PC-3 (cell line): ENCODE results near the gene SCNN1B. TPM values are rescaled to one million over a fixed set of nuclear protein-coding genes. Genes with fewer than 3 reads are reported as not detected.

Source experiments
- ATAC-seq: fragments of 200-7000 bp; cut with Tn5 transposase; 2 replicates; pipeline ENCODE4 v1.9.1; 2020; ENCODE audit warnings: mild to moderate bottlenecking, moderate library complexity
- BruUV-seq: library from RNA; stranded (reverse); fragments of 400-500 nt; replicated peaks from 2 replicates; lab custom pipeline; 2021; lab: Mats Ljungman, UMichigan
- CTCF ChIA-PET: fragments of 300-600 bp; sonication (Branson Sonifier 250); formaldehyde crosslinking; loops from one replicate; lab custom pipeline; 2022; ENCODE audit warnings: antibody characterized with exemption; lab: Charles Lee
- POLR2A ChIA-PET: fragments of 300-600 bp; sonication (Branson Sonifier 250); formaldehyde crosslinking; loops from one replicate; lab custom pipeline; 2022; ENCODE audit warnings: antibody characterized with exemption; ENCODE audit not compliant: unreplicated experiment; lab: Charles Lee
- DNase-seq: peaks from one replicate; pipeline ENCODE4 v3.0.0-alpha.2; 2015
- H2AFZ ChIP-seq: fragments of 300-600 bp; sonication (generic); 2 replicates; pipeline ENCODE4 v1.6.0; 2016; ENCODE audit warnings: antibody characterized with exemption, low read length
- H3F3A ChIP-seq: fragments of 300-600 bp; sonication (generic); one replicate; pipeline ENCODE4 v1.6.0; 2017; ENCODE audit warnings: antibody characterized with exemption, low read length, control low read depth, mild to moderate bottlenecking; ENCODE audit not compliant: unreplicated experiment
- H3K27ac ChIP-seq: fragments of 300-600 bp; sonication (generic); 2 replicates; pipeline ENCODE4 v1.5.1; 2016; ENCODE audit warnings: mild to moderate bottlenecking, low read length
- H3K27me3 ChIP-seq: fragments of 300-600 bp; sonication (generic); 2 replicates; pipeline ENCODE4 v1.6.1; 2016; ENCODE audit warnings: low read length, mixed read lengths
- H3K36me3 ChIP-seq: fragments of 300-600 bp; sonication (generic); 2 replicates; pipeline ENCODE4 v1.6.1; 2016; ENCODE audit warnings: low read depth, mixed run types, low read length, mixed read lengths
- H3K4me1 ChIP-seq: fragments of 300-600 bp; sonication (generic); 2 replicates; pipeline ENCODE4 v1.5.1; 2016; ENCODE audit warnings: low read length; ENCODE audit not compliant: insufficient read depth
- H3K4me2 ChIP-seq: fragments of 300-600 bp; sonication (generic); 2 replicates; pipeline ENCODE4 v1.6.0; 2016; ENCODE audit warnings: low read length
- H3K4me3 ChIP-seq: fragments of 300-600 bp; sonication (generic); 2 replicates; pipeline ENCODE4 v1.5.1; 2016; ENCODE audit warnings: mild to moderate bottlenecking, low read length, mixed read lengths
- H3K79me2 ChIP-seq: fragments of 300-600 bp; sonication (generic); 2 replicates; pipeline ENCODE4 v1.6.1; 2017; ENCODE audit warnings: low read length, mixed read lengths
- H3K9ac ChIP-seq: fragments of 300-600 bp; sonication (generic); 2 replicates; pipeline ENCODE4 v1.6.0; 2016; ENCODE audit warnings: mild to moderate bottlenecking, low read length
- H3K9me2 ChIP-seq: fragments of 300-600 bp; sonication (generic); replicated peaks from 2 replicates; pipeline ENCODE4 v1.6.1; 2016; ENCODE audit warnings: mixed run types, low read length, mixed read lengths
- H3K9me3 ChIP-seq: fragments of 300-600 bp; sonication (generic); 2 replicates; pipeline ENCODE4 v1.6.1; 2016; ENCODE audit warnings: low read length, mixed read lengths
- H4K20me1 ChIP-seq: fragments of 300-600 bp; sonication (generic); 2 replicates; pipeline ENCODE4 v1.6.1; 2016; ENCODE audit warnings: low read length, mixed read lengths
- CTCF ChIP-seq: fragments of 300-600 bp; sonication (generic); conservative IDR thresholded peaks from 2 replicates; pipeline ENCODE4 v1.5.1; 2017; ENCODE audit warnings: antibody characterized with exemption, low read depth, mild to moderate bottlenecking, low read length
- EZH2 ChIP-seq: fragments of 300-600 bp; sonication (generic); IDR thresholded peaks from one replicate; pipeline ENCODE4 v1.6.1; 2017; ENCODE audit warnings: antibody characterized with exemption, mild to moderate bottlenecking, low read length; ENCODE audit not compliant: unreplicated experiment
- EZH2phosphoT487 ChIP-seq: fragments of 300-600 bp; sonication (generic); IDR thresholded peaks from 2 replicates; pipeline ENCODE4 v1.6.1; 2018; ENCODE audit warnings: mild to moderate bottlenecking, antibody characterized with exemption, low read length, borderline replicate concordance
- intact Hi-C: fragments of 100-400 bp; cut with micrococcal nuclease; formaldehyde crosslinking; loops from 2 replicates; pipeline ENCODE4 v1.9.0; 2023
- total RNA-seq: library from RNA; depleted of rRNA; stranded (reverse); fragments of >200 nt; gene quantifications from 2 replicates; pipeline ENCODE4 v1.2.3, GENCODE V29; 2014

SCNN1B gene
- total RNA-seq, 1 experiment from 2014 or later = 4.1 TPM

GRCh38 chr16:23356941-23357340 is 54.8 kb downstream of the SCNN1B start:
- no peak overlapping the region for H3K4me3 ChIP-seq
- no peaks in the 10 kb centered on the region for H3K9me3 ChIP-seq
- no peaks in the 10 kb centered on the region for H3F3A ChIP-seq
- ATAC-seq (no peak), DNase-seq (no peak)
- H3K79me2 ChIP-seq = no peaks in the 10 kb centered on the region
- POLR2A ChIA-PET = no interaction called here
- H3K9ac ChIP-seq = no peak overlapping the region
- BruUV-seq = no TSS peak
- TF ChIP-seq EZH2 (no peak), CTCF (no peak), EZH2phosphoT487 (no peak)
- no peaks in the 10 kb centered on the region for H3K4me1 ChIP-seq
- H3K4me2 ChIP-seq = no peak overlapping the region
- no peaks in the 10 kb centered on the region for H3K27me3 ChIP-seq
- intact Hi-C loops = no loop called here
- H3K9me2 ChIP-seq = no peaks in the 10 kb centered on the region
- no peak overlapping the region for H2AFZ ChIP-seq
- CTCF ChIA-PET = no interaction called here
- H3K36me3 ChIP-seq = no peaks in the 10 kb centered on the region
- H3K27ac ChIP-seq = no peak overlapping the region
- no peaks in the 10 kb centered on the region for H4K20me1 ChIP-seq

DNA sequence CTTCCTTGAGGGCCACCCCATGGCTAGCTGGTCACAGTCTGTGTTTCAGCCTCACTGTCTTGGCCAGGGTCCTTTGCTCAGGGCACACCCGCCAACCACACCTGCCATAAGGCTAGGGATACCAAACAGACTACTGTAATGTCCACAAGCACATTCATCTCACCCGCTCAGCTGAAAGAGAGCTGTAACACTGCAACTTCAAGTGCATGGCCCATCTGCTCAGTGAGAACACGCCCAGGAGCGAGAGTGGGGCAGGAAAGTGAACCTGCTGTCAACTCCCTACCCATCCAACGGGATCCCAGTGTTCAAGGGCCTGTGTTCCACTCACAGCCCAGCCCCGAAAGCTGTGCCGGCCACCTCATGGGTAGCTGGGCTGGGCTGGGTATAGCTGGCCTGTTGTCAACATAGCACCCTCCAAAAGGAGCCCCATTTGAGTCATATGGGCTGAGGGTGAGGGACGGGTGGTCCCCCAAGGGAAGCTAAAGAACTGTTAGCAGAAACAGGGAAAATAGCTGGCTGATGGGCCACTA is 55.7 kb downstream of the SCNN1B start:
- DNase-seq (no peak), ATAC-seq (no peak)
- no peaks in the 10 kb centered on the region for H3K9me2 ChIP-seq
- H3F3A ChIP-seq = no peaks in the 10 kb centered on the region
- no TSS peak for BruUV-seq
- no peaks in the 10 kb centered on the region for H3K36me3 ChIP-seq
- no peak overlapping the region for H3K27ac ChIP-seq
- no peak for TF ChIP-seq EZH2phosphoT487
- no peak for TF ChIP-seq CTCF
- TF ChIP-seq EZH2 = no peak
- no peaks in the 10 kb centered on the region for H3K79me2 ChIP-seq
- H3K4me3 ChIP-seq = no peak overlapping the region
- no peaks in the 10 kb centered on the region for H3K27me3 ChIP-seq
- intact Hi-C loops = no loop called here
- peaks cover 2% of the 10 kb centered on the region; the same call in 1 of the 2 replicates for H3K4me1 ChIP-seq
- no peak overlapping the region for H3K4me2 ChIP-seq
- H3K9me3 ChIP-seq = no peaks in the 10 kb centered on the region
- H2AFZ ChIP-seq = no peak overlapping the region
- CTCF ChIA-PET = no interaction called here
- no peak overlapping the region for H3K9ac ChIP-seq
- POLR2A ChIA-PET = no interaction called here
- no peaks in the 10 kb centered on the region for H4K20me1 ChIP-seq

- TF ChIP-seq CTCF (no peak), EZH2 (no peak), EZH2phosphoT487 (no peak)
- ChIA-PET CTCF (interaction anchor here (0.6 kb wide), 1 partner anchor 130 kb away, joined by 3 read pairs; no protein-coding TSS in a partner anchor), POLR2A (no interaction called here)
- H3K4me2 ChIP-seq = no peak overlapping the region
- no peak for DNase-seq
- intact Hi-C loops = no loop called here
- H2AFZ ChIP-seq = no peak overlapping the region
- H3K9ac ChIP-seq = no peak overlapping the region
- H4K20me1 ChIP-seq = no peaks in the 10 kb centered on the region
- peaks cover 3% of the 10 kb centered on the region; the same call in 1 of the 2 replicates for H3K4me1 ChIP-seq
- H3K27ac ChIP-seq = no peak overlapping the region
- no peaks in the 10 kb centered on the region for H3K9me3 ChIP-seq
- no TSS peak for BruUV-seq
- H3K4me3 ChIP-seq = no peak overlapping the region
- ATAC-seq = no peak
- H3K27me3 ChIP-seq = no peaks in the 10 kb centered on the region
- no peaks in the 10 kb centered on the region for H3K79me2 ChIP-seq
- H3F3A ChIP-seq = no peaks in the 10 kb centered on the region
- H3K9me2 ChIP-seq = no peaks in the 10 kb centered on the region
- H3K36me3 ChIP-seq = no peaks in the 10 kb centered on the region
Measured at GRCh38 chr16:23359092-23359760, 57.1 kb downstream of the SCNN1B start.
